ENCODE measurements around the gene MYO1E.
"Not testable (repeated sequence)": the region's sequence is repeated elsewhere in the genome, so short reads cannot be mapped to it uniquely, and the experiment has no call there.

Gene MYO1E

DNA sequence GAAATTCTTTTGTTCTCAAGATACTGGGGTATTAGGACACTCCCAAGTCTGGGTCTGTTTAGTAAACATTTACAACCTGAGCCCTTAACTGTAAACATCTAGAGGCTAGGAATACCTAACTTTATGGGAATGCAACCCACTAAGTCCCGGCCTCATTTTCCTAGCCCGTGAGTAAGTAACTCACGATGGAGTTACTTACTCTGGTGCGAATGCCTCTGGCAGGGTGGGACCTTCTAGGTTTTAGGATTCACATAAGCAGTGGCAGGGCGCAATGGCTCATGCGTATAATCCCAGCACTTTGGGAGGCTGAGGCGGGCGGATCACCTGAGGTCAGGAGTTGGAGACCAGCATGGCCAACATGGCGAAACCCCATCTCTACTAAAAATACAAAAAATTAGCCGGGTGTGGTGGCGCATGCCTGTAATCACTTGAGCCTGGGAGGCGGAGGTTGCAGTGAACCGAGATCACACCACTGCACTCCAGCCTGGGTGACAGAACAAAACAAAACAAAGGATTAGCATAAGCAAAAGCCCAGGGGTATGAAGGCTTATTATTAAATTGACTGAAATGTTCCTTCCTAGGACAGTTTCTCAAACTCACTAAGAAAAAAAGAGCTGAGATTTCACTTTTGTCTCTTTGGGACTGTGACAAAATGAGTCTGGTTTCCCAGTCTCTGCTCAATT, 14.7 kb upstream of the MYO1E start:
- H3K36me3 ChIP-seq (ENCODE audit: insufficient read depth, low read length); H3K27ac ChIP-seq (ENCODE audit: low read depth, low read length); H3K27me3 ChIP-seq (ENCODE audit: insufficient read depth, low read length); H3K4me3 ChIP-seq (ENCODE audit: low read depth, low read length); H3K79me2 ChIP-seq (ENCODE audit: control insufficient read depth, insufficient read depth, low read length, unreplicated experiment); H2AFZ ChIP-seq (ENCODE audit: low read length, unreplicated experiment); H3K4me1 ChIP-seq (ENCODE audit: control insufficient read depth, insufficient read depth, low read length, unreplicated experiment): not testable (repeated sequence)

DNA sequence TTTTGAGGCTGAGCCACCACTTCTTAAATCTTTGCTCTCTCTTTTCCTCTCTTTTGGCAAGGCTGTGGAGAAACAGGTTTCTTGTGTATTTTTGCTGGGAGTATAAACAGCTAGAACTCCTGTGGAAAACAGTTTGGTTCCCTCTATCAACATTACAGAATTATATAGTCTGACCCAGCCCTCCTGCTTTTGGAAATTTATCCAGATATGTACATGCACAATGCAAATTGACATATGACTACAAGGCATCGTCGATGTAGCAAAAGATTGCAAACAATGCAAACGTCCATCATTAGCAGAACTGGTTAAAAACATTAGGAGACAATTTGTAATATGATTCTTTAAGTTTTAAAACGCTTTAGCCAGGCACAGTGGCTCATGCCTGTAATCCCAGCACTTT, 12.5 kb upstream of the MYO1E start:
- H2AFZ ChIP-seq (ENCODE audit: low read length, unreplicated experiment) = no peak overlapping the region
- H3K27ac ChIP-seq (ENCODE audit: low read depth, low read length) = no peak overlapping the region
- H3K27me3 ChIP-seq (ENCODE audit: insufficient read depth, low read length) = no peaks in the 10 kb centered on the region
- no peak overlapping the region for H3K4me3 ChIP-seq (ENCODE audit: low read depth, low read length)
- H3K79me2 ChIP-seq (ENCODE audit: control insufficient read depth, insufficient read depth, low read length, unreplicated experiment) = no peaks in the 10 kb centered on the region
- H3K4me1 ChIP-seq (ENCODE audit: control insufficient read depth, insufficient read depth, low read length, unreplicated experiment) = peaks cover 7% of the 10 kb centered on the region
- 0 out of 2 replicates have a peak, but pooled peaks cover 7% of the 10 kb centered on the region for H3K36me3 ChIP-seq (ENCODE audit: insufficient read depth, low read length)

DNA sequence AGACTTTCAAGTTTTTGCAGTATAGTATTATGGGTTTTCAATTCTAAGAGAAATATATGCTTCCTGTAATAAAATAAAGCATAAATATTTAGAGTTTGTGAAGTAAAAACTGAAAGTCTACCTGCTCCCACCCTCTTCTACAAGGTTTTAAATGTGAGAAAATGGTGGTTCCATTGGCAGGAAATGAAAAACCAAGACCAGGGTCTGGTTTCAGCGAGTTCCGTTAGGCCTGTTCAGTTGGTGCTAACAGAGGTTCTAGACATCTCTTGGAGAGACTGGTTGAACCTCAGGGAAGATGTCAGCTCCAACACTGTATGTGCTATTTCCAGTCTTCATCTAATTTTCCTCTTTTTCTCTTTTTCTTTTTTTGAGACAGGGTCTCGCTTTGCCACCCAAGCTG, 11.8 kb upstream of the MYO1E start:
- no peak overlapping the region for H3K27ac ChIP-seq (ENCODE audit: low read depth, low read length)
- H3K4me1 ChIP-seq (ENCODE audit: control insufficient read depth, insufficient read depth, low read length, unreplicated experiment) = peaks cover 7% of the 10 kb centered on the region
- no peaks in the 10 kb centered on the region for H3K27me3 ChIP-seq (ENCODE audit: insufficient read depth, low read length)
- H3K79me2 ChIP-seq (ENCODE audit: control insufficient read depth, insufficient read depth, low read length, unreplicated experiment) = no peaks in the 10 kb centered on the region
- H2AFZ ChIP-seq (ENCODE audit: low read length, unreplicated experiment) = no peak overlapping the region
- 0 out of 2 replicates have a peak, but pooled peaks cover 7% of the 10 kb centered on the region for H3K36me3 ChIP-seq (ENCODE audit: insufficient read depth, low read length)
- no peak overlapping the region for H3K4me3 ChIP-seq (ENCODE audit: low read depth, low read length)

DNA sequence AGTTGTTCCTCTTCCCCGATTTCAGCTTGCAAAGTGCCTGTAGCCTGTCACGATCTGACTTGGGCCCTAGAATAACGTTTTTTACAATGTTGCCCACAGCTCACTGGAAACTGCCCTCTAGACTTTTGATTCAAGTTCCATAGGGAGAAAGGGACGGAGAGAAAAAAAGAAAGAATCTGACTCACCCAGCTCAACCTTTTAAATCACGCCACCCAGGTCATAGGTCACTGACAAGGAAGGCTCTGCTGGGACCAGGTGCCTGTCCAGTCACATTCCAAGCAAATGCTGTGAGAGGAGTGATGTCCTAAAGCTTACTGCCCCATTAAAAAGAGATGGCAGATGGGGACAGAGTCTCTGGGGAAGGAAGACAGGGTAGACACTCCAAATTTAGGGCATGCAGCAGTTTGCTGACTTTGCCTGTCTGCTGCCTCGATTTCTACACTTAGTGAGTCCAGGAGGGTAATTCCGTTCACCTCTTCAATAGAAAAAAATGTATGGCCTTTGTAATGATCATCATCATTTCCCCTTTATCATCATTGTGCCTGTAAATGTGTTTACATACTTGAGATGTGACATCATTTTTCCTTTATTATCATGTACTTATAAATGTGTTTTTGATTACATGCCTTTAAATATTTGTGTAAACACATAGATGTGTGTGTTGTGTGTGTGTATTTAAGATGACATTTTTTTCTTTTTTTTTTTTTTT, 8.4 kb upstream of the MYO1E start:
- no peak overlapping the region for H3K4me3 ChIP-seq (ENCODE audit: low read depth, low read length)
- 0 out of 2 replicates have a peak, but pooled peaks cover 7% of the 10 kb centered on the region for H3K36me3 ChIP-seq (ENCODE audit: insufficient read depth, low read length)
- no peak overlapping the region for H2AFZ ChIP-seq (ENCODE audit: low read length, unreplicated experiment)
- no peaks in the 10 kb centered on the region for H3K27me3 ChIP-seq (ENCODE audit: insufficient read depth, low read length)
- no peaks in the 10 kb centered on the region for H3K79me2 ChIP-seq (ENCODE audit: control insufficient read depth, insufficient read depth, low read length, unreplicated experiment)
- no peaks in the 10 kb centered on the region for H3K4me1 ChIP-seq (ENCODE audit: control insufficient read depth, insufficient read depth, low read length, unreplicated experiment)
- no peak overlapping the region for H3K27ac ChIP-seq (ENCODE audit: low read depth, low read length)

DNA sequence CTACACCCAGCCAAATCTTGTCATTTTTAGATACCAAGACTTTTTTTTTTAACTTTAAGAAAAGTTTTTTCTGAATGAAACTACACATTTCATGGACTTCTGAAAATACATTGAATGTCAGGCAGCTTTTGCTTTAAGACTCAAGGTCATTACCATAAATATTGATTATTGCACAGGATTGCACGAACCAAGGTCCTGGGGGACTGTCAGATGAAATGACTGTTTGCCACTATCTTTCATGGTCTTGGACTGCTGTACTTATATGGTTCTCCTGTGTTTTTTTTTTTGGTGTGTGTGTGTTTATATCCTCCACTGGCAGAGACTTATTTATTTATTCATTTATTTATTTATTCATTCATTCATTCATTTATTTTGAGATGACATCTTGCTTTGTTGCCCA, 6.9 kb upstream of the MYO1E start:
- Histone ChIP-seq H3K4me3 (ENCODE audit: low read depth, low read length) (no peak overlapping the region), H3K4me1 (ENCODE audit: control insufficient read depth, insufficient read depth, low read length, unreplicated experiment) (peaks cover under 1% of the 10 kb centered on the region), H3K27me3 (ENCODE audit: insufficient read depth, low read length) (no peaks in the 10 kb centered on the region), H3K36me3 (ENCODE audit: insufficient read depth, low read length) (0 out of 2 replicates have a peak, but pooled peaks cover 7% of the 10 kb centered on the region), H2AFZ (ENCODE audit: low read length, unreplicated experiment) (no peak overlapping the region), H3K79me2 (ENCODE audit: control insufficient read depth, insufficient read depth, low read length, unreplicated experiment) (no peaks in the 10 kb centered on the region), H3K27ac (ENCODE audit: low read depth, low read length) (no peak overlapping the region)

DNA sequence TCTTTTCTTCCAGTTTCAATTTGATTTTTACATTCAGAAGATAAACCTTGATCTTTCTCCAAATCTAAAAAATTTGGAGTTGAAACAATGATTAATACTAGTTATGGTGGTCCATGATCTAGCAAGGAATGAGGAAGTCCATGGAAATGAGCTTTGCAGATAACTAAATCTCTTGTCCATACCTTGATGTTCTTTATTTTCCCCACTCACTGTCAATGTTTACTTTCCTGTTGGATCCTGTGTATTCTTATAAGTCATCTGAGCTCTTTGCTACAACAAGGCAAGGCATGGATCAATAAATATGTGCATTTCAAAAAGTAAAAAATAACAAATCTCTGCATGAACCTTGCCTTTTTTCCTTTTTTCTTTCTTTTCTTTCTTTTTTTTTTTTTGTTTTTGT, 6.2 kb upstream of the MYO1E start:
- Histone ChIP-seq H3K4me3 (ENCODE audit: low read depth, low read length) (no peak overlapping the region), H3K4me1 (ENCODE audit: control insufficient read depth, insufficient read depth, low read length, unreplicated experiment) (peaks cover 7% of the 10 kb centered on the region), H3K27me3 (ENCODE audit: insufficient read depth, low read length) (no peaks in the 10 kb centered on the region), H3K79me2 (ENCODE audit: control insufficient read depth, insufficient read depth, low read length, unreplicated experiment) (no peaks in the 10 kb centered on the region), H2AFZ (ENCODE audit: low read length, unreplicated experiment) (no peak overlapping the region), H3K27ac (ENCODE audit: low read depth, low read length) (no peak overlapping the region), H3K36me3 (ENCODE audit: insufficient read depth, low read length) (0 out of 2 replicates have a peak, but pooled peaks cover 7% of the 10 kb centered on the region)

DNA sequence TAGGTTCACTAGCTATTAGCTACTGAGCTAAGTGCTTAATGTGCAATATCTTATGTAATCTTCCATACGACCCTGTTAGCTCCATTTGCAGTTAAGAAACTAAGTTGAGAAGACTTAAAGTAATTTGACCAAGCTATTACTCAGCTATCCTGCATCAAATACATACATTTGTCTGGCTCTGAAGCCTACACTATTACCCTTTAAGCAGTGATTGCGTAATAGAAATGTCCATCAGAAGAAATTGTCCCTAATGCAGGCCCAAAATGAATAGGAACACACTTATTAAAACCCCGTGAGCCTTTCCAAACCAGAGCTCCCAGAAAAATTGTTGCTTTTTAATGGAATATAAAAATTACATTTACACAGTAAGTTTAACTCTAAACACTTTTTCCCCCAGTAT, 5.3 kb upstream of the MYO1E start:
- H3K4me1 ChIP-seq (ENCODE audit: control insufficient read depth, insufficient read depth, low read length, unreplicated experiment) = peaks cover 7% of the 10 kb centered on the region
- no peak overlapping the region for H3K27ac ChIP-seq (ENCODE audit: low read depth, low read length)
- no peaks in the 10 kb centered on the region for H3K79me2 ChIP-seq (ENCODE audit: control insufficient read depth, insufficient read depth, low read length, unreplicated experiment)
- 0 out of 2 replicates have a peak, but pooled peaks cover 7% of the 10 kb centered on the region for H3K36me3 ChIP-seq (ENCODE audit: insufficient read depth, low read length)
- no peaks in the 10 kb centered on the region for H3K27me3 ChIP-seq (ENCODE audit: insufficient read depth, low read length)
- H3K4me3 ChIP-seq (ENCODE audit: low read depth, low read length) = no peak overlapping the region
- no peak overlapping the region for H2AFZ ChIP-seq (ENCODE audit: low read length, unreplicated experiment)

DNA sequence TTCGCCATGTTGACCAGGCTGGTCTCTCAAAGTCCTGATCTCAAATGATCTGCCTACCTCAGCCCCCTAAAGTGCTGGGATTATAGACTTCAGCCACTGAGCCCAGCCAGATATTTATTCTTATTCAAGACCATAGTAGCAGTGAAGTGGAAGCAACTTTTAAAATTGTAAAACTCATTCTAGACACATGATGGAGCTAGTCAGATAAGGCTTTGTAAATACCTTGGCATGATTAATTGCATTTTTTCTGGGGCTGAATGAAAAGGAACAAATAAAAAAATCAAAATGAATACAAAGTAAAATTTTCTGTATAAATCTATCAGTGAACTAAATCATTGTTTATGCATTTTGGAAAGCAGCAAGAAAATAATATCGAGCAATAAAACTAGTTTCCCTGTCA, 4.1 kb upstream of the MYO1E start:
- Histone ChIP-seq H3K27me3 (ENCODE audit: insufficient read depth, low read length) (no peaks in the 10 kb centered on the region), H2AFZ (ENCODE audit: low read length, unreplicated experiment) (no peak overlapping the region), H3K36me3 (ENCODE audit: insufficient read depth, low read length) (0 out of 2 replicates have a peak, but pooled peaks cover 2% of the 10 kb centered on the region), H3K27ac (ENCODE audit: low read depth, low read length) (no peak overlapping the region), H3K4me3 (ENCODE audit: low read depth, low read length) (no peak overlapping the region), H3K4me1 (ENCODE audit: control insufficient read depth, insufficient read depth, low read length, unreplicated experiment) (peaks cover 7% of the 10 kb centered on the region), H3K79me2 (ENCODE audit: control insufficient read depth, insufficient read depth, low read length, unreplicated experiment) (peaks cover 8% of the 10 kb centered on the region)

DNA sequence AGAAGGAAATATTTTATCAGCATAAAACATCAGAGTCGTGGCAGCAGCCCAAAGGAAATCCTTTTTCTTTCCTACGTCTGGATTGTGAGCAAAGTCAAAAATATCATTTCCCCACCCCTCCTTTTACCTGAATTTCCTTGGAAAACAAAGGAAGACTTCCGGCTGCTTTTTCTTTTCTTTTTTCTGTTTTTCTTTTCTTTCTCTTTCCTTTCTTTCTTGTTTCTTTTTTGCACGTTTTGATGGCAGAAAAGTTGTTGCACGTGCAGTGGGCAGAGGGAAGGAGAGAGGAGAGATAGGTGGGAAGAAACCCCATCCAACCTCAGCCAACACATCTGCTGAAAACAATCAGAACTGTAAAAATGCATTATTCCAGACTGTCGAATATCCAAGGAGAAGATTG, 544 bp upstream of the MYO1E start:
- peaks cover 29% of the 10 kb centered on the region for H3K4me1 ChIP-seq (ENCODE audit: control insufficient read depth, insufficient read depth, low read length, unreplicated experiment)
- peak overlapping the region; percentile 91 for H3K27ac ChIP-seq (ENCODE audit: low read depth, low read length)
- no peaks in the 10 kb centered on the region for H3K27me3 ChIP-seq (ENCODE audit: insufficient read depth, low read length)
- H3K36me3 ChIP-seq (ENCODE audit: insufficient read depth, low read length) = no peaks in the 10 kb centered on the region
- H3K4me3 ChIP-seq (ENCODE audit: low read depth, low read length) = peak overlapping the region; percentile 99
- peaks cover 42% of the 10 kb centered on the region for H3K79me2 ChIP-seq (ENCODE audit: control insufficient read depth, insufficient read depth, low read length, unreplicated experiment)
- H2AFZ ChIP-seq (ENCODE audit: low read length, unreplicated experiment) = peak overlapping the region; percentile 76

DNA sequence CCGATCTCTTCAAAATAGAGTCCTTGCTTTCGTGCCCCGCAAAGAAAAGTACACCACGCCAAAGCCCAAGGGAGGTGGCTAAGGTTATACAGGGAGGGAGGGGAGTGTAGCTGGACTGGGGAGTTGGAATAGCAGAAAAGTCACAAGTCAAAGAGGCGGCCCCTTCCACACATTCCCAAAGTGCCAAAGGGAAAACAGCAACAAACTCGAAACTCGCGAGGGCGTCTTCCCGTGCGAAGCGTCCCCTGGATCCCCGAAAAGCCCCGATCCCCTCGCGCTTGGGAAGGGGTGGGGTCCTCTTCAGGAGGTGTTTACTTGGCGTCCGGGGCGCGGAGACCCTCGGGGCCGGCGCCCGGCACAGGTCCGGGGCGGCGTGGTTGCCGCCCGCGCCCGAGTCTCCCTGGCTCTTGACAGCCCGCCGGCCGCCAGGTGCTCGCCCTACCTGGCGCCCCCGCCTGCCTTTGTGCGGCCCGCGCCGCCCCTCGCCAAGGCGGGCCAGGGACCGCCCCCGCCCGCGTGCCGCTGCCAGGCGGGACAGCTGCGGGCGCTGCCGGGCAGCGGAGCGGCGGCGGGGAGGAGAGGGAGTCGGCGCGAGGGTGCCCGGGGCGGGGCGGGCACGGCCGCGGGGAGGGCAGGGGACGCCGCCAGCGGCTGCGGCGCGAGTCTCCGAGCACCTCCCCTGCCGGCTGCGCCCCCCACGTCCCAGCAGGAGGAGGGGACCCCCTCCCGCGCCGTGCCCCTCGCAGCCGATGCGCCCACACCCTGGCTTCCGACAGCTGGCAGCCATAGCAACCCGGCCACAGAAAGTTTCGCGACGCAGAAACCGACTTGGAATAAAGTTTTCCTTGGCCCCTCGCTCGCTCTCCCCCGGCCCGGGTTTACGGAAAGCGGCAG, 966 bp downstream of the MYO1E start:
- Histone ChIP-seq H3K27me3 (ENCODE audit: insufficient read depth, low read length) (no peaks in the 10 kb centered on the region), H2AFZ (ENCODE audit: low read length, unreplicated experiment) (peak overlapping the region; percentile 76), H3K4me3 (ENCODE audit: low read depth, low read length) (peak overlapping the region; percentile 99), H3K27ac (ENCODE audit: low read depth, low read length) (peak overlapping the region; percentile 91), H3K36me3 (ENCODE audit: insufficient read depth, low read length) (no peaks in the 10 kb centered on the region), H3K79me2 (ENCODE audit: control insufficient read depth, insufficient read depth, low read length, unreplicated experiment) (peaks cover 57% of the 10 kb centered on the region), H3K4me1 (ENCODE audit: control insufficient read depth, insufficient read depth, low read length, unreplicated experiment) (peaks cover 39% of the 10 kb centered on the region)
